IPS-20b (cell line): ENCODE data around the gene PROK1.

Experiments used
- H3K27ac ChIP-seq: one replicate; pipeline ENCODE4 v1.5.1; 2013; ENCODE audit warnings: low read length
- H3K27me3 ChIP-seq: 2 replicates; pipeline ENCODE4 v1.6.1; 2013; ENCODE audit warnings: mild to moderate bottlenecking, low read length, inconsistent platforms; ENCODE audit not compliant: insufficient read depth
- H3K36me3 ChIP-seq: 2 replicates; pipeline ENCODE4 v1.6.1; 2013; ENCODE audit warnings: low read depth, mild to moderate bottlenecking, inconsistent platforms, low read length, moderate library complexity; ENCODE audit not compliant: insufficient read depth
- H3K4me1 ChIP-seq: 2 replicates; pipeline ENCODE4 v1.6.1; 2013; ENCODE audit warnings: mild to moderate bottlenecking, control low read depth, inconsistent platforms, low read length, moderate library complexity; ENCODE audit not compliant: insufficient read depth
- H3K4me3 ChIP-seq: 2 replicates; pipeline ENCODE4 v1.5.1; 2013; ENCODE audit warnings: mild to moderate bottlenecking, low read length, inconsistent platforms
- H3K9ac ChIP-seq: 2 replicates; pipeline ENCODE4 v1.6.1; 2013; ENCODE audit warnings: low read depth, mild to moderate bottlenecking, inconsistent platforms, low read length, moderate library complexity
- H3K9me3 ChIP-seq: 2 replicates; pipeline ENCODE4 v1.6.1; 2013; ENCODE audit warnings: mild to moderate bottlenecking, low read depth, low read length, inconsistent platforms; ENCODE audit not compliant: insufficient read depth

Gene PROK1

DNA sequence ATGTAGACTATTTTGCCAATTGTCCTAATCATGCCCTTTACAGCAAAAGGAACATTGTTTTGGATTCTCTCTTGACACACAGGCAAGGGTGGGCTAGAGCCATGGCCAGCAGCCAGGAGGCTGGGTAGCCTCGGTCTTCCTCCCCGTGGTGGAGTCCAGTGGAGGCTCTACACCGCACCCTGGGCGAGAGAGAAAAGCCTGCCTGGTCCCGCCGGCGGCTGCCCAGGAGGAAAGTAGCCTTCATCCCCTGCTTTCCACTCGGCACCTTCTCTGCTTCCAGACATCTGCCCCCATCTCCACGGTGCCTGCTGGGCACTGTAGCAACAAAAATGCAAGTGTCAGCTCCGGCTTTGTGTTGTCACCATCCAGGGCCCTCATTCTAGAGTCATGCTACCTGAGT, 21.6 kb downstream of the PROK1 start:
- H3K36me3 ChIP-seq = no peaks in the 10 kb centered on the region
- no peak overlapping the region for H3K27ac ChIP-seq
- H3K4me3 ChIP-seq = no peak overlapping the region
- H3K9me3 ChIP-seq = no peaks in the 10 kb centered on the region
- H3K27me3 ChIP-seq = no peaks in the 10 kb centered on the region
- no peak overlapping the region for H3K9ac ChIP-seq
- no peaks in the 10 kb centered on the region for H3K4me1 ChIP-seq

DNA sequence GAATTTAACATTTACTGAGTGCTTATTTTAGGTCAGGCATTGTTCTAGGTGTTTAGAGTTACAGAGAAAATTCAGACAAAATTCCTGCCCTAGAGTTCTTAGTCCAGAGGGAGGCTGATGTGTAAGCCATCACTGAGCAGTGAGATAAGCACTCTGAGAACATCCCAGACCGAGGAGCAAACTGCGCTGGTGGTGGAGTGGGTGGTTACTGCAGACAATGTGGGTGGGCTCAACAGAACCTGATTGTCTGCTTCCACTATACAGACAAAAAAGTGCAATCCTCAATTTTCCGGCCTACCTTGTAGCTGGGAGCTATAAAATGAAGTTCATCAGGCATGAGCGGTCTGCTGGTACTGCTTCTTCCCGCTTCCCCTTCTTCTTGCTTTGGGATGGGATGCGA, 23.5 kb downstream of the PROK1 start:
- no peaks in the 10 kb centered on the region for H3K27me3 ChIP-seq
- H3K27ac ChIP-seq = no peak overlapping the region
- no peaks in the 10 kb centered on the region; the same call in 1 of the 2 replicates for H3K4me1 ChIP-seq
- H3K4me3 ChIP-seq = no peak overlapping the region
- no peaks in the 10 kb centered on the region for H3K36me3 ChIP-seq
- no peak overlapping the region for H3K9ac ChIP-seq
- no peaks in the 10 kb centered on the region for H3K9me3 ChIP-seq

DNA sequence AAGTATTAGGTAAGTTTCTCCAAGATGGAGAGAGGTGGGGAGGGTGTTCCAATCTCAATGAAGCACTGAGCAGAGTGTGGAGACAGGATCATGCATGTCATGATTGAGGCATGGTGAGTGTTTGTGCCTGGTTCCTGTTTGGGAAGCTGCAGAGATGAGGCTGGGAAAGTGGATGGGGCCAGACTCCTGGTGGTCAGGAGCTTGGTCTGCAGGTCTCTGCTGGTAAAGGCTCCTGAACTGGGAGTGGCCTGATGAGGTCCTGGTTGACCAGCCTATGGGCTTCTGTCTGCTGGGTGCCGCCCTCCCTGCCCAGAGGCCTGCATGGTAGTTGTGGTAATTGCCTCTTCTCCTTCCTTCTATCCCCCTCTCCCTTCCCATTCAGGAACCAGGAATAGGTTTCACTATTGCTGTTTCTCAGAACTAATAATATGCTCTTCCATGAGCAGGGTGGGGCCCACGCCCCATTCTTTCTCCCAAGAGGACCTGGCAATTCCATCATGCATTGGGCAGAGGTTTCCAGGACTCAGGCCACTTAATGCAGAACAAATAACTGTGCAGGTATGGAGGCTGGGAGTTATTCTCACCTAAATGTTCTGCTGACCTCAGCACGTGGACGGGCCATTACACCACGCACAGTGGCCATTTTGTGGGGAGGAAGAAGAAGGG, 24.5 kb downstream of the PROK1 start:
- Histone ChIP-seq H3K27ac (no peak overlapping the region), H3K4me1 (no peaks in the 10 kb centered on the region; the same call in 1 of the 2 replicates), H3K9me3 (no peaks in the 10 kb centered on the region), H3K36me3 (no peaks in the 10 kb centered on the region), H3K27me3 (no peaks in the 10 kb centered on the region), H3K9ac (no peak overlapping the region), H3K4me3 (no peak overlapping the region)

DNA sequence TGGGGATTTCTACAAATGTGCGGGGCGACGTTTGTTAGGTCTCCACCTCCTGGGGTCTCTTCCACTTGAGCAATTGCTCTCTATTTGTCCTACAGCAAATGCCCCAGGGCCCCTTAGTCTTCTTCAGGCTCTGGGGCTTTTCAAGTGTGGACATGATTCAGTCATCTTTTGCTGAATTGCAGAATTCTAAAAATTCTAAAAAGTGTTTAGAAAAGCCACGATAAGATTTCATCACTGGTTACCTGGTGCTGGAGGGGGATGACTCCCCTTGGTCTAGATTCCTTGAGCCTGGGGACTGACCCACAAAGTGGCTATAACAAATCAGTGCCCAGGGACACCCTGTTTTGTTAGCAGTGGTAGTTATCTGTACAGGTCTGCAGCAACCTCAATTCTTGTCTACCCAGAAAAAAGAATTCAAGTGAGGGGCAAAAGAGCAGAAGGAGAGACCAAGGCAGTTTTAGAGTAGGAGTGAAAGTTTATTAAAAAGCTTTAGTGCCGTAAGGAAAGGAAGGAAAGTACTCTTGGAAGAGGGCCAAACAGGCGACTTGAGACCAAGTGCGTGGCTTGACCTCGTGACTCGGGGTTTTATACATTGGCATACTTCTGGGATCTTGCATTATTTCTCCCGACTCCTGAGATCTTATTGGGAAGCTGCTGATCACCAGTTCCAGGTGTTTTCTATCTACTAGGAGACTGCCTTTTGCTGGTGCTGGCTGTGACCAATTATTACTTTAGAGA, 25.2 kb downstream of the PROK1 start:
- Histone ChIP-seq H3K9me3 (no peaks in the 10 kb centered on the region), H3K9ac (no peak overlapping the region), H3K36me3 (no peaks in the 10 kb centered on the region), H3K4me1 (no peaks in the 10 kb centered on the region; the same call in 1 of the 2 replicates), H3K27ac (no peak overlapping the region), H3K4me3 (no peak overlapping the region), H3K27me3 (no peaks in the 10 kb centered on the region)

DNA sequence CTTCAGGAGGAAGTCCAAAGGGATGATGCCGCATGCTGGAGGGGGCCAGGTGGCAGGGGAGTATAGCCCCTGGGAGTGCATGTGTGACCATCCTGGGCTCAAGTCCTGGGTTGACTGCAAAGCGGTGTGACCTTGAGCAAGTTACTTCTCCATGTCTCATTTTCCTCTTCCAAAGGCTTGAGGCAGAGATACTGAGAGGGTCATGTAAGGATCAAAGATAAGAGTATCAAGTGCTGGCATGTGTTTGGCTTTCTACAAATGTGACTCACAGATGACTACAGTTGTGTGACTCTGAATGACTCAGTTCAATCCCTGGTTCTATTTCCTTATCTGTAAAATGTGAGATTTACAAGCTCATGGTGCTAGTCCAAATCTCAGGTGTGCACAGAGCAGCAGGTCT, 26.1 kb downstream of the PROK1 start:
- Histone ChIP-seq H3K27ac (no peak overlapping the region), H3K9ac (no peak overlapping the region)

DNA sequence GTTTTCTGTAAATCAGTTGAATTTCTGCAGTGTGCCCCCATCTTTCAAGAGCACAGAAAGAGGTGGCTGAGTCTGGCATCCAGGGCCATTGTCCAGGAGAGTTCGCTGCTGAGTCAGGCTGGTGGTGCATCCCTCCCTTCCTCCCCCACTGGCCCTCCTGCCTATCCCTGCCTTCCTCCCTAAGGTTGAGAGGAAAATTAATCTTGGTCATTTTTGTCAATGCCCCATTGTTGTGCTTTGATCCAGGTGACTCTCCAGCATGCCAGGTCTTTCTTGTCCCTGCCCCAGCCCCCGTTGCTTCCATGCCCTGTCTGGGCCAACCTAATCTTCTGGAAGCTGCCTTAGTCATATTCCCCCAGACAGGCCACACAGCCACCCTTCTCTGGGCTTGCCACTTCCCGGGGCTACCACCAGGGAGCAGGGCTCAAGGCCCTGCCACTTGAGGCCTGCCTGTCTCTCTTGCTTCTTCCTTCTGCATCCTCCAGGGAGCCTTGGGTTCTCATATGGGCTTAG, 26.6 kb downstream of the PROK1 start:
- Histone ChIP-seq H3K27ac (no peak overlapping the region), H3K4me3 (no peak overlapping the region), H3K27me3 (no peaks in the 10 kb centered on the region; the same call in 1 of the 2 replicates), H3K36me3 (no peaks in the 10 kb centered on the region), H3K4me1 (peaks cover 6% of the 10 kb centered on the region), H3K9me3 (no peaks in the 10 kb centered on the region), H3K9ac (no peak overlapping the region)

More for the DNA sequence above, 26.1 kb downstream of the PROK1 start:
- Histone ChIP-seq H3K4me1 (peaks cover 2% of the 10 kb centered on the region), H3K4me3 (no peak overlapping the region), H3K9me3 (no peaks in the 10 kb centered on the region), H3K27me3 (no peaks in the 10 kb centered on the region), H3K36me3 (no peaks in the 10 kb centered on the region)

DNA sequence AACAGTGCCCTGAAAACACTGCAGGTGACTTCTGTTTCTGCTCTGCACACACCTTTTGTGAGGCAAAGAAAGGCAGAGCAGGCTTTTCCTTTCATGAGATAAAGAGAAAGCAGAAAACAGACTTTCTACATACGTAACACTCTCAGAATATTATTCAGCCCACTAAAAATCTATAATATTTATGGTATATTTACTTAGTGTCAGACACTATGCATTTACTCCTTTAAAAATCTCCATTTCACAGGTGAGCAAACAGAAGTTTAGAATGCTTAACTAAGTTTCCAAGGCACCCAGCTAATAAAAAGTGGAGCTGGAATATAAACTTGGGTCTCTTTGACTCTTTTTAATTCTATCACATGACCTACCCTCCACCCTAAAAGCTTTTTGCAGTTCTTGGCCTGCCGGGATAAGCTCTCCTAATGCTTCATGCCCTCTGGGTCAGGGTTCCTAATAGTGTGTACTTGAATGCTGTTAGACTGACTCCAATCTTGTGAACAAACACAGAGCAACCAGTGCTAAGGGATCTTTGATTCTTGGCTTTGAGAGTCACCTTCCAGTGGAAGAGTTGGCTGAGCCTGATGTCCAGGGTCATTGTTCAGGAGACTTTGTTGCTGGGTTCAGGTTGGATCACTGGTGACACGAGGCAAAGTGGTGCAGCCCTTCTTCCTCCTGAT, 27.2 kb downstream of the PROK1 start:
- Histone ChIP-seq H3K9ac (no peak overlapping the region), H3K36me3 (no peaks in the 10 kb centered on the region), H3K4me3 (no peak overlapping the region), H3K27ac (no peak overlapping the region), H3K9me3 (no peaks in the 10 kb centered on the region), H3K27me3 (no peaks in the 10 kb centered on the region; the same call in 1 of the 2 replicates), H3K4me1 (peaks cover 8% of the 10 kb centered on the region)

DNA sequence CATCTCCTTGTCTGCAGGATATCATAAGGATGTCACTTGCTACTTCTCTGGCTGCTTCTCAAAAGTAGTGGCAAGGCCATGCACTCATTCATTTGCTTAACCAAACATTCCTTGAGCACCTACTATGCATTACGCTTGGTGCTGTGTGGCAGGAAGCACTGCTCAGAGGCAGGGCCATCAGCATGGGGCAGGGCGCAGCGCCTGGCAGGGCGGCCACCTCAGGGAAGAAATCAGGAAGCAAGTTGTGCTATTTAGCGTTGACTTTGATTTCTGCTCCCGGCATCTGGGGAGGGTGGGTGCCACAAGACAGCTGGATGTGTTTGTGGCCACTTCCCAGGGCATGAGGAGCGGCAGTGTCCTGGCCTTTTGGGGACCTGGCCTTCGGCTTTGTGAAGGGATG, 27.9 kb downstream of the PROK1 start:
- H3K27me3 ChIP-seq = no peaks in the 10 kb centered on the region; the same call in 1 of the 2 replicates
- no peak overlapping the region for H3K4me3 ChIP-seq
- H3K9ac ChIP-seq = no peak overlapping the region
- H3K36me3 ChIP-seq = no peaks in the 10 kb centered on the region
- no peak overlapping the region for H3K27ac ChIP-seq
- peaks cover 8% of the 10 kb centered on the region for H3K4me1 ChIP-seq
- no peaks in the 10 kb centered on the region for H3K9me3 ChIP-seq

DNA sequence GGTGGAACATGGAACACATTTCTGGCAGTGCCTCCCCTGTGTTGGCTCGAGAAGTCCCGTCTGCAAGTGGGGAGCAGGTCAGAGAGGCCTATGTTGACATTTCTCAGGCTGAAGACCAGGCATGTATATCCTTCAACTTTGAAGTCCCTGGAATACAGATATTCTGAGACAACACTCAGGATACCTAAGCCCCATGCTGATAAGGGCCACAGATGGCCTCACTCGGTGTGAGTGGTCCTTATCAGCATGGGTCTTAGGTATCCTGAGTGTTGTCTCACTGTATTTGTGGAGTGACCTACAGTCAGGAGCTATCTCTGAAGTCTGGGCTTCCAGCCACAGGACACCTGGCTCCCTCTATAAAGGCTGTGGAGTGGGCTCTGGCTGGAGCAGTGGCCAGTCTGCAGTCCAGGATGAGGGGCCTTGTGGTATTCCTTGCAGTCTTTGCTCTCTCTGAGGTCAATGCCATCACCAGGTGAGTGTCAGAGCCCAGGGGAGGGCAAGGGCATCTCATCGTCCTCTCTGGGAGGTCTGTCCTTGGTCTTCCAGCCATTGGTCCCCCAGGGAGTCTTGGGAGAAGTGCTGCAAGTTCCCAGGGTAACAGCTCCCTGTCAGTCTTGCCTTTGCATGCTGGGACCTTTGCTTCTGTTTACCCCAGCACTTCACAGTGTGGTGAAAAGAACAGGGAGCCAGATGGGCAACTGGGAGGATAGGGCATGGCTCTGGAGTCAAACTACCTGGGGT, 29.6 kb downstream of the PROK1 start:
- no peaks in the 10 kb centered on the region for H3K9me3 ChIP-seq
- H3K4me1 ChIP-seq = peaks cover 8% of the 10 kb centered on the region
- no peak overlapping the region for H3K27ac ChIP-seq
- H3K27me3 ChIP-seq = no peaks in the 10 kb centered on the region; the same call in 1 of the 2 replicates
- H3K36me3 ChIP-seq = no peaks in the 10 kb centered on the region
- no peak overlapping the region for H3K4me3 ChIP-seq
- no peak overlapping the region for H3K9ac ChIP-seq

DNA sequence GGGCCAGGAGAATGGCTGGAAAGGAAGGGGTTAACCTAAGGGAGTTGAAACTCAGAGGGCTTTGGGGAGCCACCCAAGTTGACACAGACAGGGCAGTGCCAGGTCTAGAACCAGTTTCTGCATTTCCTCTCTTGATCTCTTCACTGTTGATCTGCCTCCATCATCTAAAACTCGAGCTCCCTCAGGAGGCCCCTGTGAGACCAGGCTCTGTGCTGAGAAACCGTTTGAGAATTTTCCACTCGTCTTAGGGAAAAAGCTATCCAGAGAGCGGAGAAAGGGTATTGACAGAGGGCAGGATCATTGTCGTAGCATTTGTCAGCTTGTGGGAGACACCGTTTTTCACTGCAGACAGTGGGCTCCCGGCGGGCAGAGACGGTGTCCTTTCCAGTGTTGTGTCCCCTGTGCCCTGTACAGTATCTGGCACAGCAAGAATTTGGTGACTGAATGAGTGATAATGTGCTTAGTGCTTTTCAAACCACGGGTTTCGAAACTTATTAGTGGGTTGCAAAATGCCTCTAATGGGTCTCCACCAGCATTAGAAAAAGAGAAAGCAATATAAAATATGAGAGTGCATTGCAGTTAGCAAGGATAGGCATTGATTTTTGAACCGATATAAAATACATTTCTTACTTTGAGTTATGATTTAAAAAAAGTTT, 31.1 kb downstream of the PROK1 start:
- Histone ChIP-seq H3K36me3 (no peaks in the 10 kb centered on the region), H3K4me3 (no peak overlapping the region), H3K9me3 (no peaks in the 10 kb centered on the region), H3K4me1 (peaks cover 8% of the 10 kb centered on the region), H3K27ac (no peak overlapping the region), H3K9ac (no peak overlapping the region), H3K27me3 (no peaks in the 10 kb centered on the region; the same call in 1 of the 2 replicates)
